ENCODE results near the gene SRMS.

The SRMS gene

GRCh38 chr20:63531686-63532448, 15.7 kb downstream of the SRMS start:
- Histone ChIP-seq H3K27me3 (ENCODE audit: insufficient read depth, low read length, poor library complexity, severe bottlenecking) (no peaks in the 10 kb centered on the region), H3K36me3 (ENCODE audit: insufficient read depth, low read length) (no peaks in the 10 kb centered on the region), H3K9ac (ENCODE audit: low read depth, low read length, poor library complexity, severe bottlenecking) (no peak overlapping the region), H3K79me2 (ENCODE audit: insufficient read depth, low read length) (no peaks in the 10 kb centered on the region), H4K20me1 (ENCODE audit: insufficient read depth, low read length, poor library complexity, severe bottlenecking) (no peaks in the 10 kb centered on the region), H3K4me1 (ENCODE audit: insufficient read depth, low read length, poor library complexity, severe bottlenecking) (no peaks in the 10 kb centered on the region), H3F3A (ENCODE audit: low read depth) (no peaks in the 10 kb centered on the region), H3K4me3 (ENCODE audit: low read length, poor library complexity, severe bottlenecking) (no peak overlapping the region), H2AFZ (ENCODE audit: low read length) (no peak overlapping the region), H3K9me3 (ENCODE audit: insufficient read depth, low read depth, low read length) (no peaks in the 10 kb centered on the region), H3K9me2 (replicated peaks; ENCODE audit: low read depth, low read length) (no peaks in the 10 kb centered on the region), H3K4me2 (ENCODE audit: low read depth, low read length, poor library complexity, severe bottlenecking) (no peak overlapping the region)
- TF ChIP-seq EZH2phosphoT487 (IDR thresholded peaks at IDR 0.05; ENCODE audit: borderline replicate concordance) (no peak), CTCF (conservative IDR thresholded peaks at IDR 0.05; ENCODE audit: low read length) (no peak)

GRCh38 chr20:63530788-63531160, 16.8 kb downstream of the SRMS start:
- no peaks in the 10 kb centered on the region for H3K36me3 ChIP-seq (ENCODE audit: insufficient read depth, low read length)
- no peaks in the 10 kb centered on the region for H3K27me3 ChIP-seq (ENCODE audit: insufficient read depth, low read length, poor library complexity, severe bottlenecking)

GRCh38 chr20:63529861-63530787, 17.4 kb downstream of the SRMS start:
- TF ChIP-seq EZH2phosphoT487 (IDR thresholded peaks at IDR 0.05; ENCODE audit: borderline replicate concordance) (no peak), CTCF (conservative IDR thresholded peaks at IDR 0.05; ENCODE audit: low read length) (no peak)
- no peaks in the 10 kb centered on the region for H3K79me2 ChIP-seq (ENCODE audit: insufficient read depth, low read length)
- 0 out of 2 replicates have a peak, but pooled peaks cover 3% of the 10 kb centered on the region for H3F3A ChIP-seq (ENCODE audit: low read depth)
- no peak overlapping the region for H3K9ac ChIP-seq (ENCODE audit: low read depth, low read length, poor library complexity, severe bottlenecking)
- no peak overlapping the region for H2AFZ ChIP-seq (ENCODE audit: low read length)
- H3K27me3 ChIP-seq (ENCODE audit: insufficient read depth, low read length, poor library complexity, severe bottlenecking), result no peaks in the 10 kb centered on the region
- H3K9me3 ChIP-seq (ENCODE audit: insufficient read depth, low read depth, low read length), result no peaks in the 10 kb centered on the region
- no peaks in the 10 kb centered on the region for H3K9me2 ChIP-seq (replicated peaks; ENCODE audit: low read depth, low read length)
- no peaks in the 10 kb centered on the region for H3K36me3 ChIP-seq (ENCODE audit: insufficient read depth, low read length)
- H4K20me1 ChIP-seq (ENCODE audit: insufficient read depth, low read length, poor library complexity, severe bottlenecking), result no peaks in the 10 kb centered on the region
- no peaks in the 10 kb centered on the region for H3K4me1 ChIP-seq (ENCODE audit: insufficient read depth, low read length, poor library complexity, severe bottlenecking)
- no peak overlapping the region for H3K4me2 ChIP-seq (ENCODE audit: low read depth, low read length, poor library complexity, severe bottlenecking)
- H3K4me3 ChIP-seq (ENCODE audit: low read length, poor library complexity, severe bottlenecking), result no peak overlapping the region

More at GRCh38 chr20:63530788-63531160, 16.8 kb downstream of the SRMS start:
- TF ChIP-seq CTCF (conservative IDR thresholded peaks at IDR 0.05; ENCODE audit: low read length) (no peak), EZH2phosphoT487 (IDR thresholded peaks at IDR 0.05; ENCODE audit: borderline replicate concordance) (no peak)
- Histone ChIP-seq H3K9me3 (ENCODE audit: insufficient read depth, low read depth, low read length) (no peaks in the 10 kb centered on the region), H4K20me1 (ENCODE audit: insufficient read depth, low read length, poor library complexity, severe bottlenecking) (no peaks in the 10 kb centered on the region), H2AFZ (ENCODE audit: low read length) (no peak overlapping the region), H3K4me2 (ENCODE audit: low read depth, low read length, poor library complexity, severe bottlenecking) (no peak overlapping the region), H3K4me1 (ENCODE audit: insufficient read depth, low read length, poor library complexity, severe bottlenecking) (no peaks in the 10 kb centered on the region), H3K9ac (ENCODE audit: low read depth, low read length, poor library complexity, severe bottlenecking) (no peak overlapping the region), H3K9me2 (replicated peaks; ENCODE audit: low read depth, low read length) (no peaks in the 10 kb centered on the region), H3K79me2 (ENCODE audit: insufficient read depth, low read length) (no peaks in the 10 kb centered on the region), H3K4me3 (ENCODE audit: low read length, poor library complexity, severe bottlenecking) (no peak overlapping the region), H3F3A (ENCODE audit: low read depth) (no peaks in the 10 kb centered on the region)

Measured in Loucy (cell line).